COLO668 (cell line): ENCODE measurements around the gene PLTP.
"Not testable (repeated sequence)": the region's sequence is repeated elsewhere in the genome, so short reads cannot be mapped to it uniquely, and the experiment has no call there.

Experiments used
- DNase-seq: peaks from one replicate; lab custom pipeline; 2025; ENCODE audit not compliant: unreplicated experiment; lab: John Stamatoyannopoulos, UW

Gene PLTP

GRCh38 chr20:45901332-45901731, 10.6 kb downstream of the PLTP start:
- DNase-seq, result not testable (repeated sequence)

- DNase-seq, result no peak
These were observed 12.7 kb downstream of the PLTP start for GRCh38 chr20:45899046-45899835.

- DNase-seq, result no peak
These were observed 13.7 kb downstream of the PLTP start for GRCh38 chr20:45898285-45898684.

GRCh38 chr20:45897692-45898091, 14.3 kb downstream of the PLTP start:
- no peak for DNase-seq

- no peak for DNase-seq
These were observed 14.7 kb downstream of the PLTP start for GRCh38 chr20:45897289-45897688.

- DNase-seq, result no peak
These were observed 15.3 kb downstream of the PLTP start for GRCh38 chr20:45896641-45897161.

GRCh38 chr20:45894797-45895196, 17.2 kb downstream of the PLTP start:
- no peak for DNase-seq

GRCh38 chr20:45893831-45894230, 18.1 kb downstream of the PLTP start:
- no peak for DNase-seq

GRCh38 chr20:45892828-45893500, 19.0 kb downstream of the PLTP start:
- DNase-seq, result no peak

- no peak for DNase-seq
These were observed 19.7 kb downstream of the PLTP start for GRCh38 chr20:45892049-45892825.

GRCh38 chr20:45890985-45891983, 20.7 kb downstream of the PLTP start, which contains the start of the genes CTSA and NEURL2:
Gene CTSA (plus strand): TSS chr20:45891335. CDS start chr20:45891569, 234 bp downstream.
Gene NEURL2 (minus strand): TSS chr20:45891208. CDS start chr20:45890991, 217 bp downstream.
- peak; percentile 94 for DNase-seq

- peak; percentile 86 for DNase-seq
These were observed 21.6 kb downstream of the PLTP start for GRCh38 chr20:45890077-45890984.

GRCh38 chr20:45888681-45889080, 23.3 kb downstream of the PLTP start:
- no peak for DNase-seq

- no peak for DNase-seq
These were observed 24.6 kb downstream of the PLTP start, which contains the start of gene SPATA25 for GRCh38 chr20:45887346-45887715. Gene SPATA25 (minus strand): TSS chr20:45887622. CDS start chr20:45887590, 32 bp downstream.

- no peak for DNase-seq
These were observed 25.2 kb downstream of the PLTP start for GRCh38 chr20:45886590-45887345.

GRCh38 chr20:45883100-45883469, 28.9 kb downstream of the PLTP start:
- DNase-seq, result no peak

GRCh38 chr20:45882469-45883099, 29.4 kb downstream of the PLTP start:
- DNase-seq, result no peak
